Keratinocyte (primary cell): ENCODE data around the gene CDH12. TPM values are rescaled to one million over a fixed set of nuclear protein-coding genes. Genes with fewer than 3 reads are reported as not detected.

Experiments
- DNase-seq: peaks from one replicate; pipeline ENCODE4 v3.0.0-alpha.2; 2011; ENCODE audit warnings: low read depth, missing footprints, low spot score
- FAIRE-seq: peaks from 2 replicates; lab custom pipeline; 2011; peaks lifted over from hg19 to GRCh38; lab: Jason Lieb, UNC
- H2AFZ ChIP-seq: 2 replicates; pipeline ENCODE4 v1.6.0; 2012; ENCODE audit warnings: low read length, control low read depth, inconsistent platforms; ENCODE audit not compliant: control insufficient read depth
- H3K27ac ChIP-seq: 2 replicates; pipeline ENCODE4 v1.5.1; 2011; ENCODE audit warnings: low read length; ENCODE audit not compliant: control insufficient read depth, insufficient read depth
- H3K27me3 ChIP-seq: 3 replicates; pipeline ENCODE4 v1.6.0; 2011; ENCODE audit warnings: low read length; ENCODE audit not compliant: control insufficient read depth, insufficient read depth; ENCODE audit errors: extremely low read depth
- H3K36me3 ChIP-seq, 2 experiments: 2 replicates in 1 of 2; 3 replicates in 1 of 2; pipeline ENCODE4 v1.5.1; 2011; ENCODE audit warnings: low read length in 2 of 2, mild to moderate bottlenecking in 1 of 2; ENCODE audit not compliant: control insufficient read depth in 2 of 2, insufficient read depth in 2 of 2; ENCODE audit errors: extremely low read depth in 1 of 2
- H3K4me1 ChIP-seq: 3 replicates; pipeline ENCODE4 v1.5.1; 2011; ENCODE audit warnings: low read length; ENCODE audit not compliant: control insufficient read depth, insufficient read depth; ENCODE audit errors: extremely low read depth
- H3K4me2 ChIP-seq: 3 replicates; pipeline ENCODE4 v1.6.0; 2011; ENCODE audit warnings: low read depth, low read length; ENCODE audit not compliant: control insufficient read depth, insufficient read depth; ENCODE audit errors: extremely low read depth
- H3K4me3 ChIP-seq, 3 experiments: fragments of 200-600 bp in 1 of 3; sonication (generic) in 1 of 3; 2 replicates in 2 of 3; 3 replicates in 1 of 3; pipeline ENCODE4 v1.5.1; 2011 to 2016; ENCODE audit warnings: low read length in 3 of 3, mild to moderate bottlenecking in 3 of 3, control low read depth in 2 of 3, inconsistent platforms in 1 of 3, low read depth in 1 of 3, mixed read lengths in 1 of 3, mixed run types in 1 of 3, moderate library complexity in 1 of 3; ENCODE audit not compliant: control insufficient read depth in 2 of 3, insufficient read depth in 2 of 3; ENCODE audit errors: extremely low read depth in 1 of 3
- H3K79me2 ChIP-seq: 2 replicates; pipeline ENCODE4 v1.6.0; 2012; ENCODE audit warnings: low read length; ENCODE audit not compliant: control insufficient read depth, insufficient read depth
- H3K9ac ChIP-seq: 3 replicates; pipeline ENCODE4 v1.6.0; 2011; ENCODE audit warnings: low read length; ENCODE audit not compliant: control insufficient read depth, insufficient read depth; ENCODE audit errors: extremely low read depth
- H3K9me1 ChIP-seq: 3 replicates; pipeline ENCODE4 v1.6.0; 2011; ENCODE audit warnings: low read length; ENCODE audit not compliant: control insufficient read depth, insufficient read depth; ENCODE audit errors: extremely low read depth
- H3K9me3 ChIP-seq: 2 replicates; pipeline ENCODE4 v1.5.1; 2012; ENCODE audit warnings: low read depth, low read length; ENCODE audit not compliant: control insufficient read depth
- H4K20me1 ChIP-seq: 3 replicates; pipeline ENCODE4 v1.6.0; 2011; ENCODE audit warnings: low read length; ENCODE audit not compliant: control insufficient read depth, insufficient read depth; ENCODE audit errors: extremely low read depth
- CTCF ChIP-seq, 3 experiments: IDR thresholded peaks in 1 of 3; conservative IDR thresholded peaks in 1 of 3; optimal IDR thresholded peaks in 1 of 3; 2 replicates in 2 of 3; 3 replicates in 1 of 3; pipeline versions ENCODE3 to v1.5.1; 2011; ENCODE audit warnings: low read length in 3 of 3, mild to moderate bottlenecking in 3 of 3, moderate library complexity in 2 of 3, control low read depth in 1 of 3, inconsistent platforms in 1 of 3; ENCODE audit not compliant: insufficient read depth in 2 of 3; ENCODE audit errors: extremely low read depth in 1 of 3
- EZH2 ChIP-seq: IDR thresholded peaks from one replicate; pipeline ENCODE4 v1.6.1; 2012; ENCODE audit warnings: inconsistent platforms, mild to moderate bottlenecking, low read length, moderate library complexity
- dilution Hi-C: fragments of 300-500 bp; cut with MboI; formaldehyde crosslinking; loops from one replicate; pipeline ENCODE4 v1.7.0; 2020; ENCODE audit warnings: low sequenced_read_pairs; ENCODE audit not compliant: extremely low pct_ligation_motif_present
- polyA plus RNA-seq, 5 experiments: library from polyadenylated mRNA; depleted of rRNA in 3 of 5; stranded (reverse) in 3 of 5; stranded (forward) in 1 of 5; unstranded in 1 of 5; fragments of >200 nt; gene quantifications; 1 replicate in 1 of 5; 2 replicates in 3 of 5; 3 replicates in 1 of 5; pipeline versions ENCODE4 v1.2.1 to v1.2.3, GENCODE V29; 2011 to 2012; ENCODE audit warnings: missing spikeins in 2 of 5, low read depth in 1 of 5, low replicate concordance in 1 of 5

CDH12 gene
- polyA plus RNA-seq, 1 donor (not counting 4 experiments of a cell fraction or from before 2014, with no cell fraction given) = not detected

GRCh38 chr5:22751536-22751935 lies 101.6 kb downstream of the CDH12 start:
- no peaks in the 10 kb centered on the region for H4K20me1 ChIP-seq
- FAIRE-seq (no peak), DNase-seq (no peak)
- H3K27ac ChIP-seq = no peak overlapping the region
- no peak overlapping the region for H2AFZ ChIP-seq
- H3K9me3 ChIP-seq = no peaks in the 10 kb centered on the region
- dilution Hi-C loops = no loop called here
- no peak for TF ChIP-seq EZH2
- no peak for TF ChIP-seq CTCF (optimal IDR thresholded peaks at IDR 0.05 in 1 of 3, IDR thresholded peaks at IDR 0.05 in 1 of 3, conservative IDR thresholded peaks at IDR 0.05 in 1 of 3; ENCODE audit: extremely low read depth in 1 of 3, insufficient read depth in 2 of 3, low read length in 3 of 3)
- no peak overlapping the region for H3K4me2 ChIP-seq
- no peaks in the 10 kb centered on the region for H3K36me3 ChIP-seq
- no peaks in the 10 kb centered on the region for H3K4me1 ChIP-seq
- H3K27me3 ChIP-seq = no peaks in the 10 kb centered on the region
- H3K9ac ChIP-seq = no peak overlapping the region
- H3K4me3 ChIP-seq = no peak overlapping the region
- no peaks in the 10 kb centered on the region for H3K9me1 ChIP-seq
- H3K79me2 ChIP-seq = no peaks in the 10 kb centered on the region

GRCh38 chr5:22736443-22737003 lies 116.6 kb downstream of the CDH12 start:
- no peak for DNase-seq
- H3K9me3 ChIP-seq = no peaks in the 10 kb centered on the region
- H3K4me1 ChIP-seq = no peaks in the 10 kb centered on the region
- no peak for TF ChIP-seq EZH2
- TF ChIP-seq CTCF (optimal IDR thresholded peaks at IDR 0.05 in 1 of 3, IDR thresholded peaks at IDR 0.05 in 1 of 3, conservative IDR thresholded peaks at IDR 0.05 in 1 of 3; ENCODE audit: extremely low read depth in 1 of 3, insufficient read depth in 2 of 3, low read length in 3 of 3) = no peak
- no peak overlapping the region for H2AFZ ChIP-seq
- dilution Hi-C loops = no loop called here
- H3K27me3 ChIP-seq = no peaks in the 10 kb centered on the region
- no peak overlapping the region for H3K4me3 ChIP-seq
- H3K9me1 ChIP-seq = no peaks in the 10 kb centered on the region
- no peak overlapping the region for H3K27ac ChIP-seq
- no peak overlapping the region for H3K9ac ChIP-seq
- H3K79me2 ChIP-seq = no peaks in the 10 kb centered on the region
- no peak for FAIRE-seq
- H3K36me3 ChIP-seq = no peaks in the 10 kb centered on the region
- no peak overlapping the region for H3K4me2 ChIP-seq
- H4K20me1 ChIP-seq = no peaks in the 10 kb centered on the region
